Measurements from ENCODE around the gene SLC1A7. TPM values are rescaled to one million over a fixed set of nuclear protein-coding genes. Genes with fewer than 3 reads are reported as not detected.

Gene SLC1A7
- total and polyA plus RNA-seq, 7 donors = 0.16 to 1.6 (median 0.85) TPM; not detected in 1

GRCh38 chr1:53134042-53134485 is 8.4 kb downstream of the SLC1A7 start:
- DNase-seq = no peak
- WGBS, 2 donors = 95% methylated on average over 7 of the region's 7 CpGs
- no peak for TF ChIP-seq EP300 (IDR thresholded peaks at IDR 0.05)
- no peak for TF ChIP-seq POLR2A (IDR thresholded peaks at IDR 0.05)
- Histone ChIP-seq H3K4me1 (peaks cover 0 to 70% (median 47%) of the 10 kb centered on the region in 4 donors), H3K36me3 (no peaks in the 10 kb centered on the region), H3K4me3 (no peak overlapping the region), H3K27me3 (no peaks in the 10 kb centered on the region), H3K9me3 (no peaks in the 10 kb centered on the region), H3K27ac (peak overlapping the region in 3 of 4 donors; percentile 80 to 92 (median 86))
- intact Hi-C loops (cut with DNase I) = no loop called here

GRCh38 chr1:53133261-53134041 is 9.0 kb downstream of the SLC1A7 start:
- peaks cover 0 to 70% (median 47%) of the 10 kb centered on the region in 4 donors for H3K4me1 ChIP-seq
- no peaks in the 10 kb centered on the region for H3K27me3 ChIP-seq
- H3K4me3 ChIP-seq = no peak overlapping the region
- DNase-seq = no peak
- peak overlapping the region in 3 of 4 donors; percentile 80 to 92 (median 86) for H3K27ac ChIP-seq
- intact Hi-C loops (cut with DNase I) = no loop called here
- no peaks in the 10 kb centered on the region for H3K9me3 ChIP-seq
- no peaks in the 10 kb centered on the region for H3K36me3 ChIP-seq
- TF ChIP-seq EP300 (IDR thresholded peaks at IDR 0.05) (no peak), POLR2A (IDR thresholded peaks at IDR 0.05) (no peak), CTCF (IDR thresholded peaks at IDR 0.05) (no peak), POLR2AphosphoS5 (IDR thresholded peaks at IDR 0.05) (no peak)
- WGBS, 2 donors = 83% methylated on average over 9 of the region's 9 CpGs

DNA sequence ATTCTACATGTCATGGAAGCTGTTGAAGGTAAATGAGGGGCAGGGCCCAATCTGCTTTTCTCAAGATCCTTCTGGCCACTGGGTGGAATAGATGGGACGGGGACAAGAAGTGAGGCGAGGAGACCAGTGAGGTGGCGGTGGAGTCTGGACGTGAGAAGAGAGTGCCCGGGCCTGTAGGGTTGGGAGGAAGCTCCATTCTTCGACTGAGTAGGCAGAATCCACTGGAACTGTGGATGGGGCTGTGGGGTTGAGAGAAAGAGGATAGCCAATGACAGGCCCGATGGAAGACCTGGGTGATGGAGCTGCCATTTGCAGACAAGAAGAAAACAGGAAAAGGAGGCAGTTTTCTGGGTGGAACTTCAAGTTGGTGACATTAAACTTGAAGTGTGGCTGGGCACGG is 10.3 kb downstream of the SLC1A7 start:
- intact Hi-C loops (cut with DNase I) = no loop called here
- 83 to 88% methylated on average over 8 of the region's 8 CpGs for WGBS, 2 donors
- Histone ChIP-seq H3K27ac (peak overlapping the region in 3 of 4 donors; percentile 80 to 92 (median 86)), H3K27me3 (no peaks in the 10 kb centered on the region), H3K36me3 (no peaks in the 10 kb centered on the region), H3K9me3 (no peaks in the 10 kb centered on the region), H3K4me1 (peaks cover 0 to 76% (median 49%) of the 10 kb centered on the region in 4 donors), H3K4me3 (no peak overlapping the region)
- TF ChIP-seq CTCF (IDR thresholded peaks at IDR 0.05) (no peak), POLR2A (IDR thresholded peaks at IDR 0.05) (no peak), EP300 (IDR thresholded peaks at IDR 0.05) (no peak), POLR2AphosphoS5 (IDR thresholded peaks at IDR 0.05) (no peak)
- peak; percentile 62 for DNase-seq

DNA sequence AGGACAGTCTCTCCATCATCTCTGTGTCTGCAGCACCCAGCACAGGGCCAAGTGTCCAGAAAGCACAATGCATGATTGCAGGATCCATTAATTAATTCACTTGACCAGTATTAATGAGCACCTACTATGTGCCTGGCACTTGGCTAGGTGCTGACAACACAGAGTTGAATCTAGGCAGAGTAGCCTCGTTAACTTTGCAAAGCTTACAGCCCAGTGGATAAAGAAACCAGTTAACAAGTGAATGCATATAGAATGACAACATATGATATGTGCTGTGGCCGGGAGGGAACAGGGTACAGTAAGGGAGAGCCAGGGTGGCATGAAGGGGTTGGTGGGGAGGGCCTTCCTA is 10.9 kb downstream of the SLC1A7 start:
- WGBS, 2 donors = 87 to 89% methylated on average over 2 of the region's 2 CpGs
- no peaks in the 10 kb centered on the region for H3K27me3 ChIP-seq
- peak overlapping the region; percentile 49 to 92 (median 83) for H3K27ac ChIP-seq
- peak; percentile 63 for DNase-seq
- H3K9me3 ChIP-seq = no peaks in the 10 kb centered on the region
- peak; percentile 17 to 67 (median 46) for TF ChIP-seq POLR2AphosphoS5 (IDR thresholded peaks at IDR 0.05)
- no peak for TF ChIP-seq CTCF (IDR thresholded peaks at IDR 0.05)
- no peaks in the 10 kb centered on the region for H3K36me3 ChIP-seq
- peaks cover 0 to 82% (median 52%) of the 10 kb centered on the region in 4 donors for H3K4me1 ChIP-seq
- H3K4me3 ChIP-seq = no peak overlapping the region
- intact Hi-C loops (cut with DNase I) = no loop called here

GRCh38 chr1:53130878-53131589 is 11.4 kb downstream of the SLC1A7 start:
- no peaks in the 10 kb centered on the region for H3K9me3 ChIP-seq
- peaks cover 0 to 86% (median 56%) of the 10 kb centered on the region in 4 donors for H3K4me1 ChIP-seq
- H3K4me3 ChIP-seq = no peak overlapping the region
- TF ChIP-seq POLR2AphosphoS5 (IDR thresholded peaks at IDR 0.05) (peak; percentile 80 to 92 (median 90)), CTCF (IDR thresholded peaks at IDR 0.05) (no peak), EP300 (IDR thresholded peaks at IDR 0.05) (peak in 3 of 4 donors; percentile 73 to 84 (median 83)), POLR2A (IDR thresholded peaks at IDR 0.05) (no peak)
- peak overlapping the region; percentile 49 to 92 (median 83) for H3K27ac ChIP-seq
- WGBS, 2 donors = 78 to 85% methylated on average over 9 of the region's 9 CpGs
- DNase-seq = peak; percentile 83
- no peaks in the 10 kb centered on the region for H3K36me3 ChIP-seq
- no peaks in the 10 kb centered on the region for H3K27me3 ChIP-seq
- intact Hi-C loops (cut with DNase I) = no loop called here

Measured in sigmoid colon (tissue), 7 donors.